HEK293T (cell line): ENCODE data around the gene NPTXR.

Source experiments
- CTCF ChIA-PET: fragments of 350-600 bp; formaldehyde crosslinking; extraction: SDS; loops from one replicate; lab custom pipeline; 2021; ENCODE audit warnings: antibody characterized with exemption, inconsistent platforms; lab: Yijun Ruan, JAX
- POLR2A ChIA-PET: fragments of 350-600 bp; formaldehyde crosslinking; extraction: SDS; loops from one replicate; lab custom pipeline; 2020; ENCODE audit warnings: antibody characterized with exemption, inconsistent platforms; lab: Yijun Ruan, JAX
- DNase-seq: peaks from one replicate; pipeline ENCODE4 v3.0.0; 2012; ENCODE audit warnings: mixed read lengths; ENCODE audit errors: extremely low spot score
- ARNT ChIP-seq: fragments of 450-650 bp; IDR thresholded peaks from 2 replicates; pipeline ENCODE4 v1.6.1; 2017; ENCODE audit warnings: mild to moderate bottlenecking
- BHLHE40 ChIP-seq: fragments of 450-650 bp; IDR thresholded peaks from 2 replicates; pipeline ENCODE4 v1.6.1; 2016; ENCODE audit warnings: mild to moderate bottlenecking, moderate library complexity, borderline replicate concordance
- CTBP1 ChIP-seq: fragments of 450-650 bp; IDR thresholded peaks from 2 replicates; pipeline ENCODE4 v1.6.1; 2016; ENCODE audit warnings: borderline replicate concordance
- ELF4 ChIP-seq: fragments of 450-650 bp; IDR thresholded peaks from 2 replicates; pipeline ENCODE4 v1.6.1; 2017; ENCODE audit warnings: antibody characterized with exemption
- FOXA1 ChIP-seq: fragments of 450-650 bp; IDR thresholded peaks from 2 replicates; pipeline ENCODE4 v1.6.1; 2016; ENCODE audit warnings: mild to moderate bottlenecking
- FOXK2 ChIP-seq: fragments of 450-650 bp; IDR thresholded peaks from 2 replicates; pipeline ENCODE4 v1.6.1; 2016; ENCODE audit warnings: mild to moderate bottlenecking
- FOXM1 ChIP-seq: fragments of 450-650 bp; IDR thresholded peaks from 2 replicates; pipeline ENCODE4 v1.6.1; 2017; ENCODE audit warnings: mild to moderate bottlenecking, borderline replicate concordance
- HDGF ChIP-seq: fragments of 450-650 bp; IDR thresholded peaks from 2 replicates; pipeline ENCODE4 v1.6.1; 2017; ENCODE audit warnings: antibody characterized with exemption, borderline replicate concordance
- L3MBTL2 ChIP-seq: fragments of 450-650 bp; conservative IDR thresholded peaks from 2 replicates; pipeline ENCODE4 v1.6.1; 2016; ENCODE audit warnings: mild to moderate bottlenecking
- LEF1 ChIP-seq: fragments of 450-650 bp; IDR thresholded peaks from 2 replicates; pipeline ENCODE4 v1.6.1; 2017; ENCODE audit warnings: mild to moderate bottlenecking, borderline replicate concordance
- NFRKB ChIP-seq: fragments of 450-650 bp; IDR thresholded peaks from 2 replicates; pipeline ENCODE4 v1.6.1; 2016; ENCODE audit warnings: mild to moderate bottlenecking, moderate library complexity
- PKNOX1 ChIP-seq: fragments of 450-650 bp; IDR thresholded peaks from 2 replicates; pipeline ENCODE4 v1.6.1; 2016
- SP1 ChIP-seq: fragments of 450-650 bp; IDR thresholded peaks from 2 replicates; pipeline ENCODE4 v1.6.1; 2017
- SUZ12 ChIP-seq: fragments of 450-650 bp; IDR thresholded peaks from 2 replicates; pipeline ENCODE4 v1.6.1; 2016; ENCODE audit warnings: mild to moderate bottlenecking
- TARDBP ChIP-seq: fragments of 450-650 bp; IDR thresholded peaks from 2 replicates; pipeline ENCODE4 v1.6.1; 2016
- ZNF384 ChIP-seq: fragments of 450-650 bp; IDR thresholded peaks from 2 replicates; pipeline ENCODE4 v1.6.1; 2016

NPTXR gene

DNA sequence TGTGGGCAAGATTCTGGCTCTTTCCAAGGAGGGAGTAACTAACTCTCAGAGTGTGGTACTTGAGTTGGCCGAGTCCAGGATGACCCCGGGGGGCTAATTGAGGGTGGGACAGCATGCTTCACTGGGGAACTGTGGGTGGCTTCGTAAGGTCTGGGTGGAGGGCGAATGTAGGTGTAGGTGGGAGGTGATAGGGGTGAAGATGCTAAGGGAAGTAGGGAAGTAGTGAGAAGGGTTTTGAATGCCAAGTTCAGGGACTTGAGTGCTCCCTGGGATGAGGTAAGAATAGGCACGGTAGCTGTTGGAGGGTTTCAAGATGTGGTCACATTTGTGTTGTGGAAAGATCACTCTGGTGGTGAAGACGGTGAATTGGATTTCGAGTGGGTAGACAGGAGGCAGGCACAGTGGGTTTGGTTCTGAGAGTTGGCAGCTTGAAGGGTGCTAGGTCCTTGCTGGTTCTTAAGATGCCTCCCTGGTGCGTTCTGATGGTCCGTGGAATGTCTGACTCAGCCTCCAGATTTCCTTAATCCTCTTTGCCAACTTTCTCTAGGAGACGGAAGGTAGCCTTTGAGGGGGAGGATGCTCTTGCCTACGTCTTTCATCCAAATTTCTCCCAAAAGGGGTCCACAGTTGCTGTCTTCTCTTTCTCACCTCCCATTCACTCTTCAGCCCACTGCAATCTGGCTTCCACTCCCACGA is 47.4 kb downstream of the NPTXR start:
- DNase-seq = no peak
- POLR2A ChIA-PET = no interaction called here
- CTCF ChIA-PET = no interaction called here
- TF ChIP-seq FOXA1 (no peak), SUZ12 (no peak), HDGF (no peak), TARDBP (no peak), NFRKB (no peak), ELF4 (no peak), BHLHE40 (no peak), LEF1 (no peak), FOXK2 (no peak), SP1 (no peak), FOXM1 (no peak), L3MBTL2 (no peak), ZNF384 (no peak), PKNOX1 (no peak)

DNA sequence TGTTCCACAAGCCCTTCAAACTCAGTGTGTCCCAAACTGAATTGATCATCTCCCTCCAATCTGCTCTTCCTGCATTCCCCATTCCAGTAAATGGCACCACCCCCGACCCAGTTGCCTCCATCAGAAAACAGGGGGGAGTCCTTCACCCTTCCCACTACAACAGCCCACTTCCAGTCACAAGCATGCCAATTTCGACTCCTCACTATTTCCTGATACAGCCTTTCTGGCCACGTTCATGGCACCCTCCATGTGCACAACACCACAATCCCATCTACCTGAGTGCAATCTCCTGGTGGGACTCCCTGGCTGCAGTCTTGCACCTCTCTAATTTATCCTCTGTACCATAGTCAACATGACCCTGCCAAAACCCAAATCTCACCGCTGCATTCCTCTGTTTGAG is 48.3 kb downstream of the NPTXR start:
- TF ChIP-seq SP1 = no peak
- ChIA-PET CTCF (no interaction called here), POLR2A (no interaction called here)
- DNase-seq = no peak

DNA sequence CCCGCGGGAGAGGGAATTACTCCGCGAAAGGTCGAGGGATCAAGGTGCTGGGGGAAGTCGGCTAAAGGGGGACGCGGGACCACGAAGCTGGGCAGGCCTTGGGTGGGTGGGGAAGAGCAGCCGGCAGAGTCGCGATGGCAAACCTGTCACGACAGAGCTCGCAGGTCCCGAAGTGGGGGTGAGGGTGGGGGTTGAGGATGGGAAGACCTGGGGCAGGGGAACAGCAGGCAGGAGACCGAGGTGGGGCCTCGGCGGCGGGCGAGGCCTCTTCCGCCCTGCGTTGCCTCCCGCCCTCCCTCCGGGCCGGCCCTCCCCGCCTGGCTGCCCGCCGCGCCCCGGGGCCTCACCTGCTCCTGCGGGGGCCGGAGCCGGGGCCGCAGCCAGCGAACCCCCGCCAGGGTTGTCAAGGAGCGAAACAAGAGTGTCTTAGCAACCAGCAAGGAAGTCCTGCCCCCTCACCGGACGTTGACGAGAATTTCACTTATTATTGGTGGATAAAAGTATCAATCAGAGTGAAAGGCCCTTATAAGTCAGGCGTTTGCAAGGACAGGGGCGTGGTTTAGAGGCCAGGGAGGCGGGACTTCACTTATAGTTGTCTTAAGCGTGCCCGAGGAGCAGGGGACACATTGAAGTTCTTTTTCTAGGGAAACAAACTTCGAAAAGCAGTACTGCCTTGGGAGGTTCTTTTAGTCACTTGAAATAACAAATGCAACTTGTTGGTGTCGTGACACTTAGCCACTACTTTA is 49.9 kb downstream of the NPTXR start, which contains the start of gene DNAL4:
DNAL4 (minus strand) TSS at position 423 of the 746 bp plus-strand sequence. CDS start 11,412 bp downstream, outside the sequence.
- ChIA-PET CTCF (interaction anchor here (1.7 kb wide), 1 partner anchor 25 kb away, joined by 4 read pairs; no protein-coding TSS in a partner anchor), POLR2A (interaction anchor here (1.0 to 3.2 kb wide), 2 partner anchors 25 to 112 kb away, joined by 3 to 9 read pairs; partner anchors contain the start of gene TOMM22)

GRCh38 chr22:38793317-38793716 is 50.5 kb downstream of the NPTXR start:
- no peak for DNase-seq
- ChIA-PET POLR2A (interaction anchor here (3.2 kb wide), 1 partner anchor 24 kb away, joined by 9 read pairs; no protein-coding TSS in a partner anchor), CTCF (no interaction called here)
- TF ChIP-seq LEF1 = no peak
- TF ChIP-seq SP1 = no peak
- no peak for TF ChIP-seq TARDBP
- no peak for TF ChIP-seq HDGF
- no peak for TF ChIP-seq BHLHE40
- no peak for TF ChIP-seq FOXM1
- no peak for TF ChIP-seq L3MBTL2
- TF ChIP-seq ZNF384 = no peak
- TF ChIP-seq SUZ12 = no peak
- TF ChIP-seq CTBP1 = no peak
- no peak for TF ChIP-seq FOXK2
- TF ChIP-seq FOXA1 = no peak
- no peak for TF ChIP-seq PKNOX1
- no peak for TF ChIP-seq ELF4
- TF ChIP-seq ARNT = no peak
- TF ChIP-seq NFRKB = no peak

More for the DNA sequence above, 49.9 kb downstream of the NPTXR start, which contains the start of gene DNAL4:
- peak; percentile 99 for DNase-seq
- TF ChIP-seq SUZ12 = no peak
- TF ChIP-seq CTBP1 = no peak
- TF ChIP-seq L3MBTL2 = peak; percentile 80
- TF ChIP-seq FOXK2 = no peak
- 0 out of 2 replicates have a peak, but pooled peaks have one; percentile 72 for TF ChIP-seq FOXM1
- peak; percentile 99 for TF ChIP-seq PKNOX1

GRCh38 chr22:38792833-38793232 is 51.0 kb downstream of the NPTXR start:
- POLR2A ChIA-PET = interaction anchor here (3.2 kb wide), 1 partner anchor 24 kb away, joined by 9 read pairs; no protein-coding TSS in a partner anchor
- TF ChIP-seq ARNT = no peak
- TF ChIP-seq PKNOX1 = 0 out of 2 replicates have a peak, but pooled peaks have one; percentile 5
- no peak for TF ChIP-seq FOXM1
- TF ChIP-seq SP1 = no peak
- TF ChIP-seq CTBP1 = no peak
- no peak for DNase-seq
- CTCF ChIA-PET = no interaction called here
